ENCODE results near the gene DDX1. TPM values are rescaled to one million over a fixed set of nuclear protein-coding genes. Genes with fewer than 3 reads are reported as not detected.
"Not testable (repeated sequence)": the region's sequence is repeated elsewhere in the genome, so short reads cannot be mapped to it uniquely, and the experiment has no call there.

DDX1 gene
- 10 to 100 TPM; 41.1 to 95.2 TPM for total RNA-seq

GRCh38 chr2:15591692-15592463, at the start of gene DDX1:
DDX1 (plus strand) TSS chr2:15591868; CDS start chr2:15591934, 66 bp downstream.
- peak; percentile 96 for ATAC-seq (replicated peaks)
- peaks cover 34% of the 10 kb centered on the region for H3K36me3 Mint-ChIP-seq (ENCODE audit: low read depth)
- no peaks in the 10 kb centered on the region for H3K27me3 Mint-ChIP-seq
- no peaks in the 10 kb centered on the region for H3K9me3 Mint-ChIP-seq
- peak within 1 kb of the TSS; percentile 96 for H3K4me3 Mint-ChIP-seq
- peaks cover 21% of the 10 kb centered on the region for H3K4me1 Mint-ChIP-seq
- H3K27ac Mint-ChIP-seq, result peak within 1 kb of the TSS; percentile 98

GRCh38 chr2:15542269-15542668, 49.4 kb upstream of the DDX1 start:
- H3K9me3 Mint-ChIP-seq; ATAC-seq (replicated peaks); H3K27ac Mint-ChIP-seq; H3K27me3 Mint-ChIP-seq; H3K4me3 Mint-ChIP-seq: not testable (repeated sequence)
- Mint-ChIP-seq H3K4me1 (peaks cover 17% of the 10 kb centered on the region), H3K36me3 (ENCODE audit: low read depth) (peaks cover 64% of the 10 kb centered on the region)

- peaks cover 14% of the 10 kb centered on the region for H3K4me1 Mint-ChIP-seq
- H3K36me3 Mint-ChIP-seq (ENCODE audit: low read depth), result peaks cover 59% of the 10 kb centered on the region
- H3K4me3 Mint-ChIP-seq, result no peak overlapping the region
- no peaks in the 10 kb centered on the region for H3K9me3 Mint-ChIP-seq
- ATAC-seq (replicated peaks), result no peak
- H3K27ac Mint-ChIP-seq, result no peak overlapping the region
- no peaks in the 10 kb centered on the region for H3K27me3 Mint-ChIP-seq
Observed at GRCh38 chr2:15543053-15543452, 48.6 kb upstream of the DDX1 start.

- Mint-ChIP-seq H3K27me3 (no peaks in the 10 kb centered on the region), H3K4me1 (peaks cover 14% of the 10 kb centered on the region), H3K4me3 (no peak overlapping the region)
Observed at GRCh38 chr2:15543541-15543940, 48.1 kb upstream of the DDX1 start.

DNA sequence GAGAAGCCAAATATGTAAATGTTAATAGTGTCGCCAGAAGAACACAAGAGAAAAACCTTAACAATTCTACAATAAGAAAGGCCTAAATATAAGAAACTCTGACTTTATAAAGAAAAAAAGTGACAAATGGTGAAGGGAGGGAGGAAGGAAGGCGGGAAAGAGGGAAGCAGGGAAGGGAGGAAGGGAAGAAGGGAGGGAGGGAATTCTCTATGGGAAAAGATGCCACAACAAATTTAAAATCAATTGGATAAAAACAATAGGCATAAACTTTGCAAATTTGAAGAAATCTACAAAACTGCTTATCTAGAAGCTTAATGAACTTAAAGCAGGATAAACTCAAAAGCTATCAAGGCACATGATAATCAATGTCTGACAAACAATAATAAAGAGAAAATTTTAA, 47.4 kb upstream of the DDX1 start:
- no peak overlapping the region for H3K27ac Mint-ChIP-seq
- peaks cover 14% of the 10 kb centered on the region for H3K4me1 Mint-ChIP-seq
- H3K4me3 Mint-ChIP-seq, result no peak overlapping the region
- no peak for ATAC-seq (replicated peaks)
- no peaks in the 10 kb centered on the region for H3K27me3 Mint-ChIP-seq
- no peaks in the 10 kb centered on the region for H3K9me3 Mint-ChIP-seq
- H3K36me3 Mint-ChIP-seq (ENCODE audit: low read depth), result peaks cover 60% of the 10 kb centered on the region

More at GRCh38 chr2:15543541-15543940, 48.1 kb upstream of the DDX1 start:
- ATAC-seq (replicated peaks), result no peak
- Mint-ChIP-seq H3K9me3 (no peaks in the 10 kb centered on the region), H3K36me3 (ENCODE audit: low read depth) (peaks cover 59% of the 10 kb centered on the region), H3K27ac (no peak overlapping the region)

DNA sequence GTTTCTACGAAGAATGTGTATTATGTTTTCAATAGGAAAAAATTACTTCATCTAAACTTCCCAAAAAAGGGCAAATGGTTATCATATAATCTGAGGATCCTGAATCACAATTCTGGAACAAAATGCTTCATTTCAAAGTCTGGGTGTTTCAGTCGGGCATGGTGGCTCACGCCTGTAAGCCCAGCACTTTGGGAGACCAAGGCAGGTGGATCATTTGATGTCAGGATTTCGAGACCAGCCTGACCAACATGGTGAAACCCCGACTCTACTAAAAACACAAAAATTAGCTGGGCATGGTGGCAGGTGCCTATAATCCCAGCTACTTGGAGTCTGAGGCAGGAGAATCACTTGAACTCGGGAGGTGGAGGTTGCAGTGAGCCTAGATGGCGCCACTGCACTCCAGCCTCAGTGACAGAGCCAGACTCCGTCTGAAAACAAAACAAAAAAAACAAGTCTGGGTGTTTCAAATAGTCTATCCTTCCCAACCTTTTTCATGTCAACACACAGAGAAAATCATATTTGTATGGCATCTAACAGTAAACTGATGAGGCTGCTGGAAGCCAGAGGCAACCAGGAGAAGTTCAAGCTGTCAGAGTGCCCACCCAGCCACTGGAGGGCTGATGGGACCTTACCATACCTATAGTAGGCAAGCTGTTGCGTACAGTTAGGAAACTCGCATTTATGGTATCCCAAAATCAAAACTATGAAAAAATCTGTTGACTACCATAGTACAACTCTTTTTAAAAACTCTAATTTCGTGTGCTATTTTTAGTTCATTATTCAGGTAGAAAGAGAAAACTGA, 45.2 kb upstream of the DDX1 start:
- no peak for ATAC-seq (replicated peaks)
- H3K27me3 Mint-ChIP-seq, result no peaks in the 10 kb centered on the region
- H3K36me3 Mint-ChIP-seq (ENCODE audit: low read depth), result peaks cover 59% of the 10 kb centered on the region
- no peak overlapping the region for H3K4me3 Mint-ChIP-seq
- H3K4me1 Mint-ChIP-seq, result peaks cover 5% of the 10 kb centered on the region
- no peak overlapping the region for H3K27ac Mint-ChIP-seq
- H3K9me3 Mint-ChIP-seq, result no peaks in the 10 kb centered on the region

GRCh38 chr2:15547115-15547876, 44.4 kb upstream of the DDX1 start:
- ATAC-seq (replicated peaks), result no peak
- H3K4me1 Mint-ChIP-seq, result peaks cover 5% of the 10 kb centered on the region
- H3K9me3 Mint-ChIP-seq, result no peaks in the 10 kb centered on the region
- H3K27me3 Mint-ChIP-seq, result no peaks in the 10 kb centered on the region
- no peak overlapping the region for H3K27ac Mint-ChIP-seq
- H3K36me3 Mint-ChIP-seq (ENCODE audit: low read depth), result peaks cover 67% of the 10 kb centered on the region
- H3K4me3 Mint-ChIP-seq, result no peak overlapping the region

GRCh38 chr2:15548974-15549373, 42.7 kb upstream of the DDX1 start:
- no peak overlapping the region for H3K27ac Mint-ChIP-seq
- H3K4me1 Mint-ChIP-seq, result no peaks in the 10 kb centered on the region
- H3K9me3 Mint-ChIP-seq, result no peaks in the 10 kb centered on the region
- no peak for ATAC-seq (replicated peaks)
- peaks cover 72% of the 10 kb centered on the region for H3K36me3 Mint-ChIP-seq (ENCODE audit: low read depth)
- H3K4me3 Mint-ChIP-seq, result no peak overlapping the region
- no peaks in the 10 kb centered on the region for H3K27me3 Mint-ChIP-seq

GRCh38 chr2:15553519-15553918, 38.1 kb upstream of the DDX1 start:
- no peaks in the 10 kb centered on the region for H3K27me3 Mint-ChIP-seq
- no peak for ATAC-seq (replicated peaks)
- H3K4me1 Mint-ChIP-seq, result peaks cover 6% of the 10 kb centered on the region
- H3K9me3 Mint-ChIP-seq, result no peaks in the 10 kb centered on the region
- peak overlapping the region; percentile 43 for H3K27ac Mint-ChIP-seq
- peaks cover 75% of the 10 kb centered on the region for H3K36me3 Mint-ChIP-seq (ENCODE audit: low read depth)
- no peak overlapping the region for H3K4me3 Mint-ChIP-seq

- Mint-ChIP-seq H3K36me3 (ENCODE audit: low read depth) (peaks cover 71% of the 10 kb centered on the region), H3K27ac (peak overlapping the region; percentile 43), H3K4me3 (no peak overlapping the region), H3K27me3 (no peaks in the 10 kb centered on the region), H3K9me3 (no peaks in the 10 kb centered on the region), H3K4me1 (peaks cover 6% of the 10 kb centered on the region)
- no peak for ATAC-seq (replicated peaks)
Observed at GRCh38 chr2:15553951-15554350, 37.7 kb upstream of the DDX1 start.

GRCh38 chr2:15554525-15555218, 37.0 kb upstream of the DDX1 start:
- H3K9me3 Mint-ChIP-seq, result no peaks in the 10 kb centered on the region
- H3K27me3 Mint-ChIP-seq, result no peaks in the 10 kb centered on the region
- peaks cover 7% of the 10 kb centered on the region for H3K4me1 Mint-ChIP-seq
- H3K36me3 Mint-ChIP-seq (ENCODE audit: low read depth), result peaks cover 63% of the 10 kb centered on the region
- ATAC-seq (replicated peaks), result no peak
- H3K4me3 Mint-ChIP-seq, result no peak overlapping the region
- H3K27ac Mint-ChIP-seq, result no peak overlapping the region

DNA sequence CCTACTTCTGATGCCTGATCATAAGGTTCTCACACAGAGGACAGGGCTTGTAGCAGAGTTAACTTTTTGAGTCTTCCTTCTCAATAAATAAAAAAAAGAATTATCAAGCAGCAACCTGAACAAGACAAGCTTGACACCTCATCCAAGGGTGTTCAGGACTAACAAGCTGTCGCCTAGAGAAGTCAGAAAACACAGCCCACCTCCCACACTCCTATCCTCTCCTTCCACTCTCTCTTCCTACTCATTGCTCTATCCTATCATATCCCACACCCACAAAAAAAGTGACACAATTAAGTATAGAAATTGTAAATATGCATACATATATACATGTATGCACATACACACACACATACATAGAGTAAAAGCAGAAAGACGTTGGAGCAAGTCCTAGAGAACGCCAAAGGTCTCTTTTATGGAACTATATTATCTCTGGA, 35.9 kb upstream of the DDX1 start:
- ATAC-seq (replicated peaks), result no peak
- Mint-ChIP-seq H3K4me3 (no peak overlapping the region), H3K36me3 (ENCODE audit: low read depth) (peaks cover 54% of the 10 kb centered on the region), H3K9me3 (no peaks in the 10 kb centered on the region), H3K4me1 (peaks cover 14% of the 10 kb centered on the region), H3K27me3 (no peaks in the 10 kb centered on the region), H3K27ac (no peak overlapping the region)

GRCh38 chr2:15556311-15556930, 35.2 kb upstream of the DDX1 start:
- no peak overlapping the region for H3K4me3 Mint-ChIP-seq
- H3K27ac Mint-ChIP-seq, result no peak overlapping the region
- H3K9me3 Mint-ChIP-seq, result no peaks in the 10 kb centered on the region
- H3K36me3 Mint-ChIP-seq (ENCODE audit: low read depth), result peaks cover 48% of the 10 kb centered on the region
- no peak for ATAC-seq (replicated peaks)
- no peaks in the 10 kb centered on the region for H3K27me3 Mint-ChIP-seq
- peaks cover 15% of the 10 kb centered on the region for H3K4me1 Mint-ChIP-seq

Data from activated T-helper 17 cell treated with anti-CD3 and anti-CD28 coated beads, Interleukin-2, amount 50 U/mL, for 72 hours (primary cell).